ENCODE measurements around the gene DYTN.
"Not testable (repeated sequence)": the region's sequence is repeated elsewhere in the genome, so short reads cannot be mapped to it uniquely, and the experiment has no call there.

Gene DYTN

DNA sequence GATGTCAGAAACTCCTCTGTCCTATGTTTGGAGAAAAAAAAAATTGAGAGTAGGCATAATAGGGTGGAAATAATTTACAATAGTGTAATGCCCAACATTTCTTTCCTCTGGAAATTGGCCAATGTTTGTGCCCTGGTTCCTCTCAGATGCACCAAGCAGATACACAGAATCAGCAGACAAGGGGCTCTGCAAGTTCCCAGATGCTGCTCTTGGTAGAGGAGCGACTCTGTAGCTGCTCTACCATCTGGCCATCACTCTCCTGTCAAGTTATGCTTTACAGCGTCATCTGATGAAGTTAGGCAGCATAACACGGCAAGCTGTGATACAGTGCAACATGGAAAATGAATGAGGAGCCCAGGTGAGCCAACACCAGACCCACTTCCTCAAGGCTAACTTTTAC lies 1.6 kb downstream of the DYTN start:
- no peak for ATAC-seq
- Mint-ChIP-seq H3K9me3 (no peaks in the 10 kb centered on the region), H3K36me3 (no peaks in the 10 kb centered on the region), H3K4me3 (no peak overlapping the region), H3K27ac (no peak overlapping the region), H3K27me3 (peaks cover 36% of the 10 kb centered on the region), H3K4me1 (no peaks in the 10 kb centered on the region)

DNA sequence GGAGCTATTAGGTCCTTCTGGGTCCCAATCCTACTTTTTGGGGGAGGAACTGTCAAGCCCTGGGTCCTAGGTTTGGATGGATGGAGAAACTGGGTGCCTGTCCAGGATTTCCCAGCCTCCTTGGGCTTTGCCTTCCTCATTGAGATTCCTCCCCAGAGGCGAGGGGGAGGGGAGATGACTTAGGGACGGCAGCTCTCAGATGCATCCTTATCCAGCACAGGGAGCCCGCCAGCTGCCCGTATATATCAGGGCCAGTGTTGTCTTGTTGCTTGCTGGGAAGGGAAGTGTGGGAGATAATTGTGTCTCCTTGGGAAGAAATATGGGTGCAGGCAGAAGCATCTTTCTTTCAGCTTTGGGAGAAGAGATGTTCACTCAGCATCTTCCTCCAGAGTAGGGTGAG lies 3.0 kb downstream of the DYTN start:
- not testable (repeated sequence) for H3K4me3 Mint-ChIP-seq, H3K36me3 Mint-ChIP-seq, H3K27ac Mint-ChIP-seq, ATAC-seq, H3K4me1 Mint-ChIP-seq, H3K9me3 Mint-ChIP-seq
- peaks cover 36% of the 10 kb centered on the region for H3K27me3 Mint-ChIP-seq

GRCh38 chr2:206713746-206714145 lies 4.5 kb downstream of the DYTN start:
- no peaks in the 10 kb centered on the region for H3K36me3 Mint-ChIP-seq
- H3K27ac Mint-ChIP-seq, result no peak overlapping the region
- H3K27me3 Mint-ChIP-seq, result peaks cover 28% of the 10 kb centered on the region
- no peaks in the 10 kb centered on the region for H3K4me1 Mint-ChIP-seq
- H3K9me3 Mint-ChIP-seq, result no peaks in the 10 kb centered on the region
- ATAC-seq, result peak; percentile 71
- H3K4me3 Mint-ChIP-seq, result no peak overlapping the region

DNA sequence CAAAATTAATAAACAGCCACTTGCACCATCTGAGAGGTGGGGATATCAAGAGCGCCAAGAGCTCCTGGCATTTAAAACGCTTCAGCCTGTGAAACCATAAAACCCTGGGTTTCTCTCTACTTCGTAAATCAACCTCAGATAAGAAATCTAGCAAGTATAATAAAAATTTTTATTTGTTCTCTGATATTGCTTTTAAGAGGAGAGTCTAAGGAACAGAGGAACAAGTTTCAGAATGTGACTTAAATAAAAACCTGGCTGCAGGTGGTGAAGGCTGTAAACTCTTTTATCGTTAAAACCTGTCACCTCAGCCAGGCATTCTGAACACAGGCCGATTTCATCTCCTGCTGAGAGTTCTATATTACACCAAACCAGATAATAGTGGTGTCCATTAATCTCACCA lies 9.9 kb downstream of the DYTN start:
- Mint-ChIP-seq H3K9me3 (no peaks in the 10 kb centered on the region), H3K27me3 (no peaks in the 10 kb centered on the region), H3K27ac (no peak overlapping the region), H3K4me1 (no peaks in the 10 kb centered on the region), H3K4me3 (no peak overlapping the region), H3K36me3 (no peaks in the 10 kb centered on the region)
- no peak for ATAC-seq

- H3K9me3 Mint-ChIP-seq, result no peaks in the 10 kb centered on the region
- no peaks in the 10 kb centered on the region for H3K4me1 Mint-ChIP-seq
- no peak for ATAC-seq
- no peaks in the 10 kb centered on the region for H3K27me3 Mint-ChIP-seq
- no peaks in the 10 kb centered on the region for H3K36me3 Mint-ChIP-seq
- no peak overlapping the region for H3K4me3 Mint-ChIP-seq
- no peak overlapping the region for H3K27ac Mint-ChIP-seq
These were observed 11.0 kb downstream of the DYTN start for GRCh38 chr2:206707164-206707701.

GRCh38 chr2:206701952-206702605 lies 16.1 kb downstream of the DYTN start:
- peaks cover 5% of the 10 kb centered on the region for H3K4me1 Mint-ChIP-seq
- no peak overlapping the region for H3K27ac Mint-ChIP-seq
- H3K9me3 Mint-ChIP-seq, result no peaks in the 10 kb centered on the region
- H3K36me3 Mint-ChIP-seq, result no peaks in the 10 kb centered on the region
- no peak overlapping the region for H3K4me3 Mint-ChIP-seq
- no peak for ATAC-seq
- H3K27me3 Mint-ChIP-seq, result peaks cover 30% of the 10 kb centered on the region

DNA sequence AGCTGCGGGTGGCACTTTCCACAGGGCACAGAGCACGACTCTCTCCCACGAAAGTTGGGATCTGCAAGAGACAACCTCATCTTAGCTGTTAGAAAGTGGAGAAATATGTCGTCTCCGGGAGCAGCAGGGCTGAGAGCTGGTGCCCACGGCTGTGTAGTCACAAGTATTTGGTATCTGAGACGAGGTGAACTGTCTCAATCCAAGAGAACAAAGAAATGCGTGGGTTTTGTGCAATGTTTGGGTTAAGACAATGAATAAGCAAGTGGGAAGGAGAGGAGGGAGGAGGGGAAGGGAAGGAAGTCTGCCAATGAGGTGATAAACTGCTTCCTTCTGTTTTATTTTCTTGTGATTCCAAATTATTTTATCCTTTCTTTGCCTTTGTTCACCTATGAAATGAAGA lies 18.0 kb downstream of the DYTN start:
- ATAC-seq, result no peak
- Mint-ChIP-seq H3K9me3 (no peaks in the 10 kb centered on the region), H3K27me3 (peaks cover 30% of the 10 kb centered on the region), H3K27ac (no peak overlapping the region), H3K4me1 (peaks cover 5% of the 10 kb centered on the region), H3K4me3 (no peak overlapping the region), H3K36me3 (no peaks in the 10 kb centered on the region)

DNA sequence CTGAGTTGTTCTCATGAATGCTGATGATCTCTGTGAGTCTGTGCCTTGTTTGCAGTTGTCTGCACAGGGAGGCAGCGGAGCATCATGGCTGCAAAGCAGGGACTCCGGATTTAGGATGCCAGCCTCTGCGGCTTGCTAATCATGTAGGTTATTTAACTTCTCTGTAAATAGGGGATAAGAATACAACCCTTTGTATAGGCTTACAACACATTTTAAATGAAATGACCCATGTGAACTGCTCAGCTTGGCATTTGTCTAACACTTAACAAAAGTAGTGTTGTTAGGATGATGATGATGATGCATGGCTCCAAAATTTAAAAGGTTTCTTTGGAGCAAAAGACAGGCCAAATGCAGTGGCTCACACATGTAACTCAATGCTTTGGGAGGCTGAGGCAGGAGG lies 19.4 kb downstream of the DYTN start:
- no peaks in the 10 kb centered on the region for H3K36me3 Mint-ChIP-seq
- H3K27ac Mint-ChIP-seq, result no peak overlapping the region
- H3K27me3 Mint-ChIP-seq, result peaks cover 30% of the 10 kb centered on the region
- H3K9me3 Mint-ChIP-seq, result no peaks in the 10 kb centered on the region
- no peak for ATAC-seq
- H3K4me1 Mint-ChIP-seq, result peaks cover 5% of the 10 kb centered on the region
- H3K4me3 Mint-ChIP-seq, result no peak overlapping the region

GRCh38 chr2:206696910-206697309 lies 21.3 kb downstream of the DYTN start:
- Mint-ChIP-seq H3K36me3 (no peaks in the 10 kb centered on the region), H3K27ac (no peak overlapping the region), H3K4me1 (peaks cover 5% of the 10 kb centered on the region), H3K9me3 (no peaks in the 10 kb centered on the region), H3K4me3 (no peak overlapping the region), H3K27me3 (peaks cover 30% of the 10 kb centered on the region)
- ATAC-seq, result no peak

DNA sequence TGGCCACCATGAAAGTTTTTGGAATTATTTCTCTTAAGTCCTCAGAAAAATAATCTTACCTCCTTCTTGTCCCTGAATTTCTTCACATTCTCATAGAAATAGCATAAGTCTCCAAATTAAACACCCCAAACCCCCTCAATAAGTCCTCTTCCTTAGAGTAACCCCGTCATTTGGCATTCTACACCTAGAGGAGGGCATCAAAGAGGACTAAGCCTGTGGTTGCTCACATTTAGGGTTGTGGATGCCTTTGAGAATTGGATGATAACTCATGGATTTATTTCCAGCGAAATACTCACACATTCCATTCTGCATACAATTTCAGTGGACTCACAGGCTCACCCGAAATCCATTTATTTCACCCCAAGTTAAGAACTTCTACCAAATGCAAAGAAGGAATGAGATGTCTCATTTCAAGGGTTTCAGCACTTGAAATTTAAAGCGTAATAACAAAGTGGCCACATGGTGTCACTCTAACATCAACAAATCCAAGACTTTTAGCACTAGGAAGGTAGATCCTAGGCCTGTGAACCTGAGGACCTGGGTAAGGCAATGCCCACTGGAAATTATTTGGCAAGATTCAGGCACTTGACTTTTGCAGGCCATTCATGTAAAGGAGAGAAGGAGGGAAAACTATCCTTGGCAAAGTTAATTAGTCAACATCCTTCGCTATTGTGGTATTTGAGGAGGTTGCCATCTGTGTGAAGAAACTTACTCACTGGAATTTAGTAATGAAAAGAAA lies 24.6 kb downstream of the DYTN start:
- ATAC-seq, result peak; percentile 58
- Mint-ChIP-seq H3K27me3 (peaks cover 14% of the 10 kb centered on the region), H3K4me1 (no peaks in the 10 kb centered on the region), H3K4me3 (no peak overlapping the region), H3K27ac (no peak overlapping the region), H3K9me3 (no peaks in the 10 kb centered on the region), H3K36me3 (no peaks in the 10 kb centered on the region)

- Mint-ChIP-seq H3K27ac (no peak overlapping the region), H3K4me3 (no peak overlapping the region), H3K9me3 (no peaks in the 10 kb centered on the region), H3K27me3 (peaks cover 14% of the 10 kb centered on the region), H3K36me3 (no peaks in the 10 kb centered on the region), H3K4me1 (no peaks in the 10 kb centered on the region)
- no peak for ATAC-seq
These were observed 25.2 kb downstream of the DYTN start for GRCh38 chr2:206692971-206693370.

DNA sequence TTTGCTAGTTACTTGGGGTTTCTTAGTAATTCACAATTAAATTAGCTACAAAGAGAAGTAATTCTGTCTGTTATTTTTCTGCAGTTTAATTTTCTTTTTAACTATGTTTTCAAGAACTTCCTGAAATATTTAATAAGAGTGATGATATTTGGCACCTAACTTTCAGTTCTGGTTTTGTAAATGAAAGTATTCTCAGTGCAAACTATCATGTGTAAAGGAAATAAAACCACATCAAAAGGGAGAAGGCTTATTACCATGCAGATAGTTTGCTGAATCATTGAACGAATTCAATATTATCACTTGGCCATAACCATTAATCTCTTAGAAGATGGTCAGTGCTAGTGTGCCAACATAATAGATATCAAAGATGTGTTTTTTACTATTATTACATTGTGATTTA lies 29.2 kb downstream of the DYTN start:
- Mint-ChIP-seq H3K4me1 (no peaks in the 10 kb centered on the region), H3K27ac (no peak overlapping the region), H3K27me3 (peaks cover 26% of the 10 kb centered on the region), H3K4me3 (no peak overlapping the region), H3K9me3 (no peaks in the 10 kb centered on the region), H3K36me3 (no peaks in the 10 kb centered on the region)
- no peak for ATAC-seq

- Mint-ChIP-seq H3K27ac (no peak overlapping the region), H3K4me3 (no peak overlapping the region), H3K27me3 (peaks cover 32% of the 10 kb centered on the region), H3K4me1 (no peaks in the 10 kb centered on the region), H3K9me3 (no peaks in the 10 kb centered on the region), H3K36me3 (no peaks in the 10 kb centered on the region)
- no peak for ATAC-seq
These were observed 29.7 kb downstream of the DYTN start for GRCh38 chr2:206688453-206688852.

GRCh38 chr2:206683546-206683945 lies 34.6 kb downstream of the DYTN start:
- Mint-ChIP-seq H3K27ac (no peak overlapping the region), H3K27me3 (peaks cover 25% of the 10 kb centered on the region), H3K9me3 (no peaks in the 10 kb centered on the region), H3K4me1 (no peaks in the 10 kb centered on the region), H3K36me3 (no peaks in the 10 kb centered on the region), H3K4me3 (no peak overlapping the region)
- no peak for ATAC-seq

DNA sequence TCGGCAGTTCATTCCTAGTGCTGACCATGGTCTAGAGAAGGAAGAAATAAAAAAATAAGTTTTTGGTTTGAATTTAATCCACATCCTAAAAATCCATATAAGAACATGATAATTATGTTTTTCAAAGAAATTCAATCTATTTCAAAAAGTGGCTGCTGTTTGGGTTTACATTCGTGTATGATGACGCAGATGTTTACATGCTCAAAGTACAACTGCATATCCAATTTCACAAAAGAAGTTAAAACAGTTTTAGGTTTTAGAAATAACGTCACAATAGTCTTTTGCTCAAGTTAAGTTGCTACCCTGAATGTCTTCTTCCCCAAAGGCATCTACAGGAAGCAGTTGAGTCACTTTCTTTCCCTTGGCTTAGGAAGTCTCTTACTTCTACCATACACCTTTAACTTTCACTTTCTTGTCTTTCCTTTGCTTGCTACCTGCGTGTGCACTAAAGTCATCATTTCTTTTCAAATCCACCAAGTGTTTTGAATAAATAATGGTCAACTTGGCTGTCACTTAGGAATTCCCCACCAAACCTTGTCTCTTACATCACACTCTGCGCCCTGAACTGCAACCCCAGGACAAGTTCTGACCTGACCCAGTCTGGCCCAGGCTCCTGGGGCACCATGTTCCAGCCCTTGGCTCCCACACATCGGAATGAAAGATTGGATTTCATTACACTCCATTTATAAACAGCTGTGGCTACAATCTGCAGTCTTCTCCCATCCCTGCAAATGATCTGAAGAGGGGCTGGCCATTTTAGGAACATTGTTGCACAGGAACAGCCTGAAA lies 47.5 kb downstream of the DYTN start:
- no peak overlapping the region for H3K4me3 Mint-ChIP-seq
- no peaks in the 10 kb centered on the region for H3K9me3 Mint-ChIP-seq
- ATAC-seq, result no peak
- H3K27ac Mint-ChIP-seq, result no peak overlapping the region
- H3K36me3 Mint-ChIP-seq, result no peaks in the 10 kb centered on the region
- H3K27me3 Mint-ChIP-seq, result peaks cover 28% of the 10 kb centered on the region
- no peaks in the 10 kb centered on the region for H3K4me1 Mint-ChIP-seq
